Natural killer cell (primary cell): ENCODE results near the gene CYP27B1. TPM values are rescaled to one million over a fixed set of nuclear protein-coding genes. Genes with fewer than 3 reads are reported as not detected.

Source experiments
- ATAC-seq, 3 donors: fragments of 150-1000 bp in 2 of 3; fragments of 200-7000 bp in 1 of 3; cut with Tn5 transposase; 1 replicate in 1 of 3; 2 replicates in 2 of 3; pipeline ENCODE4 v1.10.0; 2021; ENCODE audit warnings: mild to moderate bottlenecking in 2 of 3, moderate library complexity in 2 of 3
- DNase-seq, 2 donors: peaks; one replicate each; pipeline versions ENCODE4 v3.0.0 to v3.0.0-alpha.2; 2013 to 2021; ENCODE audit warnings: mixed read lengths in 1 of 2
- H3K27ac ChIP-seq: one replicate; pipeline ENCODE4 v1.5.1; 2013; ENCODE audit warnings: mild to moderate bottlenecking, low read length
- H3K27me3 ChIP-seq: one replicate; pipeline ENCODE4 v1.6.1; 2013; ENCODE audit warnings: low read length; ENCODE audit not compliant: control insufficient read depth, insufficient read depth
- H3K36me3 ChIP-seq: one replicate; pipeline ENCODE4 v1.6.1; 2013; ENCODE audit warnings: low read length; ENCODE audit not compliant: control insufficient read depth, insufficient read depth
- H3K4me1 ChIP-seq: one replicate; pipeline ENCODE4 v1.6.1; 2013; ENCODE audit warnings: low read length; ENCODE audit not compliant: control insufficient read depth, insufficient read depth
- H3K4me3 ChIP-seq: one replicate; pipeline ENCODE4 v1.5.1; 2013; ENCODE audit warnings: low read length
- H3K9me3 ChIP-seq: one replicate; pipeline ENCODE4 v1.6.1; 2013; ENCODE audit warnings: low read length; ENCODE audit not compliant: control insufficient read depth, insufficient read depth
- H3K27ac Mint-ChIP-seq, 2 donors: one replicate each; pipeline ENCODE4 v1.8.0; 2022; ENCODE audit warnings: mild to moderate bottlenecking in 2 of 2, mixed read lengths in 2 of 2, moderate library complexity in 1 of 2
- H3K27me3 Mint-ChIP-seq, 2 donors: one replicate each; pipeline ENCODE4 v1.8.0; 2022; ENCODE audit warnings: low read depth in 2 of 2, mixed read lengths in 2 of 2
- H3K36me3 Mint-ChIP-seq: one replicate; pipeline ENCODE4 v1.8.0; 2022; ENCODE audit warnings: mixed read lengths
- H3K4me1 Mint-ChIP-seq, 2 donors: one replicate each; pipeline ENCODE4 v1.8.0; 2022; ENCODE audit warnings: mixed read lengths in 2 of 2
- H3K4me3 Mint-ChIP-seq: one replicate; pipeline ENCODE4 v1.8.0; 2022; ENCODE audit warnings: mild to moderate bottlenecking, moderate library complexity, mixed read lengths
- H3K9me3 Mint-ChIP-seq, 2 donors: one replicate each; pipeline ENCODE4 v1.8.0; 2022; ENCODE audit warnings: mixed read lengths in 2 of 2
- CTCF ChIP-seq: fragments of 200-600 bp; IDR thresholded peaks from one replicate; pipeline ENCODE4 v1.8.0; 2022; ENCODE audit warnings: antibody characterized with exemption
- WGBS: methylation state at CpG from one replicate; pipeline ENCODE4 v1.1.7; 2013; ENCODE audit warnings: missing lambda C conversion rate; ENCODE audit not compliant: insufficient coverage; 5-methylcytosine and 5-hydroxymethylcytosine counted together
- intact Hi-C: fragments of 100-400 bp; cut with micrococcal nuclease; formaldehyde crosslinking; loops from one replicate; pipeline ENCODE4 v1.14.2; 2022
- total RNA-seq, 4 donors: library from RNA; stranded (reverse); fragments of 120-200 nt in 1 of 4; gene quantifications; one replicate each; pipeline versions ENCODE4 v1.2.3 to v1.2.4, GENCODE V29; 2013 to 2022

The CYP27B1 gene
- total RNA-seq, 3 donors from 2014 or later (not counting 1 experiment from before 2014, with no cell fraction given): 1.1 to 1.7 (median 1.6) TPM

GRCh38 chr12:57800965-57801364 lies 34.1 kb upstream of the CYP27B1 start:
- H3K4me3 Mint-ChIP-seq: no peak overlapping the region
- peaks cover 10% of the 10 kb centered on the region for H3K36me3 Mint-ChIP-seq
- intact Hi-C loops: no loop called here

GRCh38 chr12:57797933-57798332 lies 31.1 kb upstream of the CYP27B1 start:
- Histone ChIP-seq H3K27me3 (no peaks in the 10 kb centered on the region), H3K9me3 (no peaks in the 10 kb centered on the region), H3K4me3 (no peak overlapping the region), H3K36me3 (peaks cover 54% of the 10 kb centered on the region), H3K27ac (no peak overlapping the region), H3K4me1 (no peaks in the 10 kb centered on the region)
- Mint-ChIP-seq H3K27me3 (no peaks in the 10 kb centered on the region), H3K4me3 (no peak overlapping the region), H3K27ac (peak overlapping the region in 1 of 2 donors; percentile 50), H3K36me3 (peaks cover 15% of the 10 kb centered on the region), H3K9me3 (no peaks in the 10 kb centered on the region), H3K4me1 (peaks cover 0 to 6% of the 10 kb centered on the region in 2 donors)
- WGBS: 100% methylated on average over 1 of the region's 1 CpG
- DNase-seq (no peak), ATAC-seq (no peak)
- TF ChIP-seq CTCF: no peak
- intact Hi-C loops: no loop called here

More at GRCh38 chr12:57800965-57801364, 34.1 kb upstream of the CYP27B1 start:
- WGBS: 100% methylated on average over 3 of the region's 3 CpGs
- Histone ChIP-seq H3K4me1 (no peaks in the 10 kb centered on the region), H3K27ac (no peak overlapping the region), H3K4me3 (no peak overlapping the region), H3K27me3 (no peaks in the 10 kb centered on the region), H3K9me3 (no peaks in the 10 kb centered on the region), H3K36me3 (peaks cover 35% of the 10 kb centered on the region)
- ATAC-seq (no peak), DNase-seq (no peak)
- no peak for TF ChIP-seq CTCF
- Mint-ChIP-seq H3K27ac (no peak overlapping the region), H3K27me3 (no peaks in the 10 kb centered on the region), H3K9me3 (no peaks in the 10 kb centered on the region), H3K4me1 (peaks cover 0 to 6% of the 10 kb centered on the region in 2 donors)

- DNase-seq (no peak), ATAC-seq (no peak)
- Mint-ChIP-seq H3K27ac (no peak overlapping the region), H3K9me3 (no peaks in the 10 kb centered on the region), H3K36me3 (peaks cover 12% of the 10 kb centered on the region), H3K4me3 (no peak overlapping the region), H3K4me1 (peaks cover 0 to 6% of the 10 kb centered on the region in 2 donors), H3K27me3 (no peaks in the 10 kb centered on the region)
- Histone ChIP-seq H3K4me1 (no peaks in the 10 kb centered on the region), H3K36me3 (peaks cover 54% of the 10 kb centered on the region), H3K4me3 (no peak overlapping the region), H3K27ac (no peak overlapping the region), H3K9me3 (no peaks in the 10 kb centered on the region), H3K27me3 (no peaks in the 10 kb centered on the region)
- no peak for TF ChIP-seq CTCF
- WGBS: no CpG with 5 or more reads among the region's 1 CpG
- intact Hi-C loops: no loop called here
Observed at GRCh38 chr12:57796996-57797395, 30.1 kb upstream of the CYP27B1 start.

GRCh38 chr12:57795354-57795753 lies 28.5 kb upstream of the CYP27B1 start:
- ATAC-seq (no peak), DNase-seq (no peak)
- no peaks in the 10 kb centered on the region for H3K9me3 Mint-ChIP-seq
- WGBS: 98% methylated on average over 4 of the region's 6 CpGs
- H3K36me3 Mint-ChIP-seq: peaks cover 12% of the 10 kb centered on the region
- Histone ChIP-seq H3K9me3 (no peaks in the 10 kb centered on the region), H3K4me1 (no peaks in the 10 kb centered on the region), H3K4me3 (no peak overlapping the region), H3K27me3 (no peaks in the 10 kb centered on the region), H3K27ac (no peak overlapping the region), H3K36me3 (peaks cover 60% of the 10 kb centered on the region)
- H3K27ac Mint-ChIP-seq: no peak overlapping the region
- H3K4me1 Mint-ChIP-seq: peaks cover 0 to 6% of the 10 kb centered on the region in 2 donors
- no peak for TF ChIP-seq CTCF
- no peaks in the 10 kb centered on the region for H3K27me3 Mint-ChIP-seq
- intact Hi-C loops: no loop called here
- no peak overlapping the region for H3K4me3 Mint-ChIP-seq
